ES-I3 (cell line): Measurements from ENCODE around the gene CCDC51.

Experiments used
- H3K36me3 ChIP-seq: 2 replicates; pipeline ENCODE4 v1.6.1; 2013; ENCODE audit warnings: mild to moderate bottlenecking, low read length, control low read depth, moderate library complexity; ENCODE audit not compliant: insufficient read depth
- H3K4me1 ChIP-seq: 2 replicates; pipeline ENCODE4 v1.6.1; 2013; ENCODE audit warnings: mild to moderate bottlenecking, control low read depth, low read length; ENCODE audit not compliant: insufficient read depth
- H3K9ac ChIP-seq: 2 replicates; pipeline ENCODE4 v1.6.1; 2013; ENCODE audit warnings: low read depth, mild to moderate bottlenecking, low read length, moderate library complexity
- H3K9me3 ChIP-seq: 2 replicates; pipeline ENCODE4 v1.6.1; 2013; ENCODE audit warnings: mild to moderate bottlenecking, low read length, moderate library complexity; ENCODE audit not compliant: control insufficient read depth, insufficient read depth

The CCDC51 gene

GRCh38 chr3:48459331-48459730, 19.4 kb upstream of the CCDC51 start:
- Histone ChIP-seq H3K36me3 (peaks cover 27% of the 10 kb centered on the region), H3K9ac (no peak overlapping the region), H3K9me3 (no peaks in the 10 kb centered on the region), H3K4me1 (no peaks in the 10 kb centered on the region)

- no peaks in the 10 kb centered on the region for H3K4me1 ChIP-seq
- H3K9me3 ChIP-seq = no peaks in the 10 kb centered on the region
- no peak overlapping the region for H3K9ac ChIP-seq
- H3K36me3 ChIP-seq = peaks cover 46% of the 10 kb centered on the region
These were observed 16.5 kb upstream of the CCDC51 start for GRCh38 chr3:48456456-48456855.

- peaks cover 29% of the 10 kb centered on the region for H3K36me3 ChIP-seq
- no peaks in the 10 kb centered on the region for H3K9me3 ChIP-seq
- H3K4me1 ChIP-seq = peaks cover 5% of the 10 kb centered on the region; the same call in 1 of the 2 replicates
- no peak overlapping the region for H3K9ac ChIP-seq
These were observed 11.4 kb upstream of the CCDC51 start for GRCh38 chr3:48451270-48451669.

GRCh38 chr3:48446425-48447193, 6.7 kb upstream of the CCDC51 start, which contains the start of gene ATRIP:
Gene ATRIP, plus strand, starts transcription at chr3:48446737. Its CDS starts 109 bp downstream, at chr3:48446846.
- Histone ChIP-seq H3K9me3 (no peaks in the 10 kb centered on the region), H3K4me1 (peaks cover 5% of the 10 kb centered on the region; the same call in 1 of the 2 replicates), H3K36me3 (peaks cover 11% of the 10 kb centered on the region), H3K9ac (peak within 1 kb of the TSS; percentile 81)

GRCh38 chr3:48446043-48446424, 6.1 kb upstream of the CCDC51 start:
- Histone ChIP-seq H3K9ac (peak overlapping the region; percentile 81), H3K36me3 (peaks cover 10% of the 10 kb centered on the region), H3K4me1 (peaks cover 5% of the 10 kb centered on the region; the same call in 1 of the 2 replicates), H3K9me3 (no peaks in the 10 kb centered on the region)

- Histone ChIP-seq H3K9me3 (no peaks in the 10 kb centered on the region), H3K9ac (no peak overlapping the region; the same call in 1 of the 2 replicates), H3K36me3 (peaks cover 10% of the 10 kb centered on the region), H3K4me1 (peaks cover 5% of the 10 kb centered on the region; the same call in 1 of the 2 replicates)
These were observed 5.5 kb upstream of the CCDC51 start for GRCh38 chr3:48445277-48445882.

- Histone ChIP-seq H3K36me3 (peaks cover 10% of the 10 kb centered on the region), H3K4me1 (no peaks in the 10 kb centered on the region), H3K9ac (no peak overlapping the region), H3K9me3 (no peaks in the 10 kb centered on the region)
These were observed 2.0 kb upstream of the CCDC51 start for GRCh38 chr3:48441940-48442339.

GRCh38 chr3:48440590-48440958, 655 bp upstream of the CCDC51 start:
- Histone ChIP-seq H3K4me1 (peaks cover 5% of the 10 kb centered on the region; the same call in 1 of the 2 replicates), H3K9ac (peak overlapping the region; percentile 86), H3K9me3 (no peaks in the 10 kb centered on the region), H3K36me3 (peaks cover 10% of the 10 kb centered on the region)

- Histone ChIP-seq H3K9me3 (no peaks in the 10 kb centered on the region), H3K36me3 (peaks cover 19% of the 10 kb centered on the region), H3K9ac (no peak overlapping the region), H3K4me1 (peaks cover 7% of the 10 kb centered on the region; the same call in 1 of the 2 replicates)
These were observed 2.1 kb downstream of the CCDC51 start for GRCh38 chr3:48437812-48438211.

- no peaks in the 10 kb centered on the region for H3K9me3 ChIP-seq
- peaks cover 12% of the 10 kb centered on the region for H3K4me1 ChIP-seq
- H3K9ac ChIP-seq = no peak overlapping the region
- H3K36me3 ChIP-seq = peaks cover 21% of the 10 kb centered on the region
These were observed 3.1 kb downstream of the CCDC51 start for GRCh38 chr3:48436855-48437254.

GRCh38 chr3:48436477-48436787, 3.5 kb downstream of the CCDC51 start:
- H3K9me3 ChIP-seq = no peaks in the 10 kb centered on the region
- H3K4me1 ChIP-seq = peaks cover 12% of the 10 kb centered on the region
- peaks cover 19% of the 10 kb centered on the region for H3K36me3 ChIP-seq
- no peak overlapping the region for H3K9ac ChIP-seq

- Histone ChIP-seq H3K9ac (no peak overlapping the region), H3K9me3 (no peaks in the 10 kb centered on the region), H3K4me1 (peaks cover 14% of the 10 kb centered on the region), H3K36me3 (peaks cover 18% of the 10 kb centered on the region)
These were observed 4.0 kb downstream of the CCDC51 start for GRCh38 chr3:48435774-48436476.

GRCh38 chr3:48435223-48435595, 4.7 kb downstream of the CCDC51 start:
- H3K4me1 ChIP-seq = peaks cover 19% of the 10 kb centered on the region
- peaks cover 18% of the 10 kb centered on the region for H3K36me3 ChIP-seq
- no peak overlapping the region for H3K9ac ChIP-seq
- H3K9me3 ChIP-seq = no peaks in the 10 kb centered on the region

- Histone ChIP-seq H3K9ac (no peak overlapping the region), H3K36me3 (peaks cover 18% of the 10 kb centered on the region), H3K9me3 (no peaks in the 10 kb centered on the region), H3K4me1 (peaks cover 19% of the 10 kb centered on the region)
These were observed 5.2 kb downstream of the CCDC51 start for GRCh38 chr3:48434591-48435222.
